Tibial nerve (tissue), 4 donors: ENCODE data around the gene E2F8.

Source experiments
- EP300 ChIP-seq, 2 donors: sonication (generic); formaldehyde crosslinking; IDR thresholded peaks; one replicate each; pipeline ENCODE4 v1.6.1; 2017; ENCODE audit warnings: antibody characterized with exemption in 2 of 2, mild to moderate bottlenecking in 1 of 2
- POLR2A ChIP-seq, 2 donors: fragments of 450-650 bp; IDR thresholded peaks; one replicate each; pipeline ENCODE4 v1.6.1; 2017; ENCODE audit warnings: antibody characterized with exemption in 2 of 2, mild to moderate bottlenecking in 2 of 2, moderate library complexity in 2 of 2
- TF ChIP-seq, protein P1 (sequence below), 5 experiments: fragments of 200-600 bp in 3 of 5; fragments of 450-650 bp in 2 of 5; sonication (generic) in 3 of 5; IDR thresholded peaks; one replicate each; pipeline ENCODE4 v1.5.1; 2016 to 2019; ENCODE audit warnings: antibody characterized with exemption in 5 of 5, mild to moderate bottlenecking in 3 of 5, moderate library complexity in 2 of 5

GRCh38 chr11:19216021-19216420 lies 24.7 kb downstream of the E2F8 start:
- TF ChIP-seq EP300 (IDR thresholded peaks at IDR 0.05) (no peak), POLR2A (IDR thresholded peaks at IDR 0.05) (no peak)
- TF ChIP-seq, protein P1, sequence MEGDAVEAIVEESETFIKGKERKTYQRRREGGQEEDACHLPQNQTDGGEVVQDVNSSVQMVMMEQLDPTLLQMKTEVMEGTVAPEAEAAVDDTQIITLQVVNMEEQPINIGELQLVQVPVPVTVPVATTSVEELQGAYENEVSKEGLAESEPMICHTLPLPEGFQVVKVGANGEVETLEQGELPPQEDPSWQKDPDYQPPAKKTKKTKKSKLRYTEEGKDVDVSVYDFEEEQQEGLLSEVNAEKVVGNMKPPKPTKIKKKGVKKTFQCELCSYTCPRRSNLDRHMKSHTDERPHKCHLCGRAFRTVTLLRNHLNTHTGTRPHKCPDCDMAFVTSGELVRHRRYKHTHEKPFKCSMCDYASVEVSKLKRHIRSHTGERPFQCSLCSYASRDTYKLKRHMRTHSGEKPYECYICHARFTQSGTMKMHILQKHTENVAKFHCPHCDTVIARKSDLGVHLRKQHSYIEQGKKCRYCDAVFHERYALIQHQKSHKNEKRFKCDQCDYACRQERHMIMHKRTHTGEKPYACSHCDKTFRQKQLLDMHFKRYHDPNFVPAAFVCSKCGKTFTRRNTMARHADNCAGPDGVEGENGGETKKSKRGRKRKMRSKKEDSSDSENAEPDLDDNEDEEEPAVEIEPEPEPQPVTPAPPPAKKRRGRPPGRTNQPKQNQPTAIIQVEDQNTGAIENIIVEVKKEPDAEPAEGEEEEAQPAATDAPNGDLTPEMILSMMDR (IDR thresholded peaks at IDR 0.05), result no peak
